SK-MEL-5 (cell line): ENCODE results near the gene C6orf118. TPM values are rescaled to one million over a fixed set of nuclear protein-coding genes. Genes with fewer than 3 reads are reported as not detected.

ENCODE experiments used
- DNase-seq: peaks from one replicate; pipeline ENCODE4 v3.0.0-alpha.2; 2016; ENCODE audit warnings: low read depth, low spot score
- in situ Hi-C: cut with HindIII; loops from 2 replicates; pipeline ENCODE4 v1.10.0; 2016; ENCODE audit warnings: low sequenced_read_pairs, high pct_unique_total_duplicates, low pct_unique_long_range_greater_than_20kb
- total RNA-seq: library from RNA; depleted of rRNA; stranded (reverse); fragments of >200 nt; shearing (Covaris generic); gene quantifications from 2 replicates; pipeline ENCODE4 v1.2.3, GENCODE V29; 2014

Gene C6orf118
- total RNA-seq, 1 experiment from 2014 or later, result not detected

- in situ Hi-C loops, result no loop called here
- DNase-seq, result no peak
These were observed 48.9 kb downstream of the C6orf118 start for GRCh38 chr6:165260462-165260861.

DNA sequence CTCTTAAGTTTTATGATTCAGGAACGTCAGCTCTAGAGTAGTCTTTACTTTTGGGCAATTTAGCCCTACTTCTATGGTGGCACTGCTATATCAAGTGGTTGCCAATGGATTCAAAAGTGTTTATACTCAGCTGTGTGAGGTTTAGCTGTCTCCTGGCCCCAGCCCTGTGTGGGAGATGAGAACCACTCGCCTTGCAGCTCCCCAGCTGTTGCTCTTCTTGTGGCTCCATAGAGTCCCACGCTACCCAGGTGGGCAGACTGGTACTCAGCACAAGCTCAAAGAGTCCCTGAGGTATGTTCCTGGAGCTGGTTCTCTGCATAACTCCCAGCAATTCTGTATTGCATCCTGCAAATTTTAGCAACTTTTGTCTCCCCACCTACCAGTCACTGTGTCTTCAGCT lies 59.6 kb downstream of the C6orf118 start:
- DNase-seq, result no peak
- in situ Hi-C loops, result no loop called here

DNA sequence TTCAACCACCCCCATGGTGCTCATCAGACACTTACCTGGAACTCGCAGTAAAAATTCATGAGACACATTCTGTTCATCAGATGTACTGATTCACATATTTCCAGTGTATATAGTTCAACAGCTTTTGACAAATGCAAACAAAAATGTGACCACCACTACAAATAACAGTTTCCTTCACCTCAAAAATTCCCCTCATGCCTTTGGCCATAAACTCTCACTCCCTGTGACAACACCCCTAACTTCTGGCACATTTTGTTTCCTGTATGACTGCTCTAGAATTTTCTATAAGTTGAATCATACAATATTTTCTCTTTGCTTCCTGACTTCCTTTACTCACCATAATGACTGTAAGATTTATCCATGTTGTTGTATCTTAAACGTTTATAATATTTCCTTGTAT lies 63.7 kb downstream of the C6orf118 start:
- DNase-seq, result no peak
- in situ Hi-C loops, result no loop called here

DNA sequence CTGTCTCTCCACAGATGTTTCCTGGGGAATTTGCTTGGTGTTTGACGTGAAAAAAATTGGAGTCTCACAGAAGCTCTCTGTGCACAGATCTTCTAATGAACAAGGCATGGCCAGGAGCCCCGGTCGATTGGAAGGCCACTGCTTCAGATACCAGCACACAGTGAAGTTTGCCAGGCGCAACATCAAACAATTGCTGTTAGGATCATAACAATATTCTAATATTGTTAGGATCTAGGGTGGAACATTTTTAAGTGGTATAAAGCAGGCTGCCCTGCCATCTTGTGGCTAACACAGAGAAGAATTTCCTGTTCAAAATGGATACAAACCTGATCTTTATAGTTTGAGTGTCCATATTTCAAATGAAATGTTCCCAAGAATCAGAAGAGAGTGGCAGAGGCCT lies 64.1 kb downstream of the C6orf118 start:
- in situ Hi-C loops, result no loop called here
- DNase-seq, result peak; percentile 62

DNA sequence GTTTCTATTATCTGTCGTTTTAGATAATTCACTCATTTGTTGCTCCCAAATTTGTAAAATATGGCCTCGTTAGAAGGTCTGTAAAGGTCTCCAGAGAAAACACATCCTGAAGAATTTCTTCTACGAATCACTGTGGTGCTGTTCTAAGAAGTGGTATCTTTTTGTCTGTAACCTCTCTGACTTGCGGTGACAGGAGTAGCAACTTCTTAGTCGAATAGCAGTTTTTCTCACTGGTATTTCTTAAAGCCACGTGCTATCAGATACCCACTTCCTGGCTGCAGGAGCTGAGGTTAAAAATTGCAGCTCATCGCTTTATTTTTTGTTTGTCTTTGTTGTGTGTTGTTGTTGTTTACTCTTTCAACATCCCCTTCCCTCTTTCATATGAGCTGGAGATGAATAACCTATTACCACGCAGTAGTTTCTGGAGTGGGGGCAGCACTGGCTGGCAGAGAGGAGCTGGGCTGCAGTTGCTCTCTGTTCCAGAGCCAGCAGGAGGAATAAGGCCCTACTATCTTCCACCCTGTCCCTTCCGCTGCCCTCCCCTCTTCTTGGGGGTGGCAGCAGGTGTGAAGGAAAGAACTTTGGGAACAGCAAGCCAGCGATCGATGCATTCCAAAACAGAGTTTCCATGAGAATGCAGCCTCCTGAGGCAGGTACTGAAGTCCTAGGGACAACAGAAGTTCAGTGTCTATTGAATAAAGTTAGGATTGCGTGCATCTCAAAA lies 64.7 kb downstream of the C6orf118 start:
- no peak for DNase-seq
- in situ Hi-C loops, result no loop called here

DNA sequence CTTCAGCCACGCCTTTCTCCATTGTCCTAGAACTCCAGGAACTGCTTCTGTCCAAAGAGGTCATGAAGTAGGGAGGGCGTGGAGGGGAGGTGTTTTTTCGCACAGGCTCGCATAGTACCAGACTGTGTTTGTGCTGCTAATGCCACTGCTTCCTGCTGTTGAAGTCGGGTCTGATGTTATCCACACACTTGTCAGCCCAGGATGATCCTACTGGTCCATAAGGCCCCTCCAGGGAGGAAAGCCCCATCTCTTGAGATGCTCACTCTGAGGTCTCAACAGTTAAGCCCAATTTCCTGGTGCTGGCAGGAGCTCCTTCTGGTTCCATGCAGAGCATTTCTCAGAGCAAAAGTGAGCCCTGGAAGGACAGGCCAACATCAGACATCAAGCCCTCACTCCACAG lies 65.6 kb downstream of the C6orf118 start:
- DNase-seq, result no peak
- in situ Hi-C loops, result no loop called here

GRCh38 chr6:165236326-165236725 lies 73.1 kb downstream of the C6orf118 start:
- DNase-seq, result no peak
- in situ Hi-C loops, result no loop called here

DNA sequence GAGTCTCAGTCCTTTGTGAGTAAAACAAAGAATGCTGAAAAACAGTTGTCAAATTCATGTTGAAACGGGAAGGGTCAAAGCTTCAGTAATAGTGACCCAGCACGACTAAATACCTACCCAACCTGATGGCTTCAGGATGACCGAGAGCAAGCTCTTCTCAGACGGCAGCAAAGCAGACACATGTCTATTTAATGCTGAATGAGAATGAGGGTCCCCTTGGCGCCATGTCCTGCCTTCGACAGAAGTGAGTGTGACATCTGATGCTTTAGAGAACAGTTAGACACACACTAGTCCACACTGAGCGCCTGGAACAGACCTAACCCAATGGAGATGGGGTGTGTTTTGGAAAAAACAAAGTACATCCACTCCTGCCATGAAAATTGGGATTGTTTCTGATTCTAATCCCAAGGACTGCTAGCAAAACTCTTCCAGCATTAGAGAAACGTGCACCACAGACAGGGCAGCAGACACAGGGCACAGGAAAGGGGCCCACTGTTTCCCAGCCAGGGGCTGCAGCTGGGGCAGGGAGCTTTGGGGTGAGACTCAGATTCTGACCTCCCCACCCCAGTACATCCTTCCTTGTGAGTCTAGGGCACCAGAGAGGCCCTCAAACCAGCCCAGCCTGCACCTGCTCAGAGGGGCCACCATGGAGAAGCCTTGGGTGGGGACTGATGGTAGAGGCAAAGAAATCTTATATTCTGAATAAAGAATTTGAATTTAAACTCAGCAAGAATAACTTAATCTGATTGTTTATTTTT lies 76.5 kb downstream of the C6orf118 start:
- in situ Hi-C loops, result no loop called here
- no peak for DNase-seq

- peak; percentile 80 for DNase-seq
These were observed 77.5 kb downstream of the C6orf118 start for GRCh38 chr6:165231581-165232561.

GRCh38 chr6:165231177-165231576 lies 78.2 kb downstream of the C6orf118 start:
- in situ Hi-C loops, result no loop called here
- DNase-seq, result no peak

More at GRCh38 chr6:165231581-165232561, 77.5 kb downstream of the C6orf118 start:
- in situ Hi-C loops, result no loop called here
